Measurements from ENCODE around the gene RBMXL3. TPM values are rescaled to one million over a fixed set of nuclear protein-coding genes. Genes with fewer than 3 reads are reported as not detected.
"Not testable (repeated sequence)": the region's sequence is repeated elsewhere in the genome, so short reads cannot be mapped to it uniquely, and the experiment has no call there.

Gene RBMXL3
- total and polyA plus RNA-seq, 7 donors, result not detected

DNA sequence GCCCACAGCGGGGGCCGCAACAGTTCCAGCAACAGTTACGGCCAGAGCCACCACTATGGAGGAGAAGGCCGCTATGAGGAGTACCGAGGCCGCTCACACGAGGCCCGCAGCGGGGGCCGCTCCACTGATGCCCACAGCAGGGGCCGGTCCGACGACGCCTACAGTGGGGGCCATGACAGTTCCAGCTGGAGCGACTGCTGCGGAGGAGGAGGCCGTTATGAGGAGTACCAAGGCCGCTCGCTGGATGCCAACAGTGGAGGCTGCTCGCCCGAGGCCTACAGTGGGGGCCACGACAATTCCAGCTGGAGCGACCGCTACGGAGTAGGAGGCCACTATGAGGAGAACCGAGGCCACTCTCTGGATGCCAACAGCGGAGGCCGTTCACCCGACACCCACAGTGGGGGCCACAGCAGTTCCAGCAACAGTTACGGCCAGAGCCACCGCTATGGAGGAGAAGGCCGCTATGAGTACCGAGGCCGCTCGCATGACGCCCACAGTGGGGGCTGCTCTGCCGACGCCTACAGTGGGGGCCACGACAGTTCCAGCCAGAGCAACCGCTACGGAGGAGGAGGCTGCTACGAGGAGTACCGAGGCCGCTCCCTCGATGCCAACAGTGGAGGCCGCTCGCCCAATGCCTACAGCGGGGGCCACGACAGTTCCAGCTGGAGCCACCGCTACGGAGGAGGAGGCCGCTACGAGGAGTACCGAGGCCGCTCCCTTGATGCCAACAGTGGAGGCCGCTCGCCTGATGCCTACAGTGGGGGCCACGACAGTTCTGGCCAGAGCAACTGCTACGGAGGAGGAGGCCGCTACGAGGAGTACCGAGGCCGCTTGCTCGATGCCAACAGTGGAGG, 1.7 kb downstream of the RBMXL3 start:
- peaks cover 5% of the 10 kb centered on the region for H3K9me3 ChIP-seq
- intact Hi-C loops (cut with DNase I), result no loop called here
- TF ChIP-seq, protein P1, sequence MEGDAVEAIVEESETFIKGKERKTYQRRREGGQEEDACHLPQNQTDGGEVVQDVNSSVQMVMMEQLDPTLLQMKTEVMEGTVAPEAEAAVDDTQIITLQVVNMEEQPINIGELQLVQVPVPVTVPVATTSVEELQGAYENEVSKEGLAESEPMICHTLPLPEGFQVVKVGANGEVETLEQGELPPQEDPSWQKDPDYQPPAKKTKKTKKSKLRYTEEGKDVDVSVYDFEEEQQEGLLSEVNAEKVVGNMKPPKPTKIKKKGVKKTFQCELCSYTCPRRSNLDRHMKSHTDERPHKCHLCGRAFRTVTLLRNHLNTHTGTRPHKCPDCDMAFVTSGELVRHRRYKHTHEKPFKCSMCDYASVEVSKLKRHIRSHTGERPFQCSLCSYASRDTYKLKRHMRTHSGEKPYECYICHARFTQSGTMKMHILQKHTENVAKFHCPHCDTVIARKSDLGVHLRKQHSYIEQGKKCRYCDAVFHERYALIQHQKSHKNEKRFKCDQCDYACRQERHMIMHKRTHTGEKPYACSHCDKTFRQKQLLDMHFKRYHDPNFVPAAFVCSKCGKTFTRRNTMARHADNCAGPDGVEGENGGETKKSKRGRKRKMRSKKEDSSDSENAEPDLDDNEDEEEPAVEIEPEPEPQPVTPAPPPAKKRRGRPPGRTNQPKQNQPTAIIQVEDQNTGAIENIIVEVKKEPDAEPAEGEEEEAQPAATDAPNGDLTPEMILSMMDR (IDR thresholded peaks at IDR 0.05), result no peak
- no peaks in the 10 kb centered on the region for H3K4me1 ChIP-seq
- H3K4me3 ChIP-seq, result no peak overlapping the region
- no peaks in the 10 kb centered on the region for H3K36me3 ChIP-seq (ENCODE audit: insufficient read depth in 1 of 2, low read depth in 1 of 2)
- no peaks in the 10 kb centered on the region for H3K27me3 ChIP-seq (ENCODE audit: insufficient read depth in 3 of 3, low read length in 2 of 3)
- H3K27ac ChIP-seq, result no peak overlapping the region
- no peak for ATAC-seq
- WGBS, 3 donors, result 95 to 96% (median 96%) methylated on average over 50 to 64 of the region's 64 CpGs
- DNase-seq, result peak in 1 of 2 donors; percentile 39

DNA sequence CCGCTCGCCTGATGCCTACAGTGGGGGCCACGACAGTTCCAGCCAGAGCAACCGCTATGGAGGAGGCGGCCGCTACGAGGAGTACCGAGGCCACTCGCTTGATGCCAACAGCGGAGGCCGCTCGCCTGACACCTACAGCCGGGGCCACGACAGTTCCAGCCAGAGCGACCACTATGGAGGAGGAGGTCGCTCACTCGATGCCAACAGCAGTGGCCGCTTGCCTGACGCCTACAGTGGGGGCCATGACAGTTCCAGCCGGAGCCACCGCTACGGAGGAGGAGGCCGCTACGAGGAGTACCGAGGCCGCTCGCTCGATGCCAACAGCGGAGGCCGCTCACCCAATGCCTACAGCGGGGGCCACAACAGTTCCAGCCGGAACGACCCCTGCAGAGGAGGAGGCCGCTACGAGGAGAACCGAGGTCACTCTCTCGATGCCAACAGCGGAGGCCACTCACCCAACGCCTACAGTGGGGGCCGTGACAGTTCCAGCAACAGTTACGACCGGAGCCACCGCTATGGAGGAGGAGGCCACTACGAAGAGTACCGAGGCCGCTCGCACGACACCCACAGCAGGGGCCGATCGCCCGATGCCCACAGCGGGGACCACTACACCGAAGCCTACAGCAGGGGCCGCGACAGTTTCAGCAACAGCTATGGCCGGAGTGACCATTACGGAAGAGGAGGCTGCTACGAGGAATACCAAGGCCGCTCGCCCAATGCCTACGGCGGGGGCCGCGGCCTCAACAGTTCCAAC, 2.5 kb downstream of the RBMXL3 start:
- no peaks in the 10 kb centered on the region for H3K4me1 ChIP-seq
- no peak overlapping the region for H3K27ac ChIP-seq
- H3K36me3 ChIP-seq (ENCODE audit: insufficient read depth in 1 of 2, low read depth in 1 of 2), result no peaks in the 10 kb centered on the region
- TF ChIP-seq, protein P1 (IDR thresholded peaks at IDR 0.05), result no peak
- peaks cover 0 to 4% (median 0%) of the 10 kb centered on the region in 3 donors for H3K27me3 ChIP-seq (ENCODE audit: insufficient read depth in 3 of 3, low read length in 2 of 3)
- peak in 1 of 2 donors; percentile 37 for DNase-seq
- peaks cover 5% of the 10 kb centered on the region for H3K9me3 ChIP-seq
- no peak for ATAC-seq
- H3K4me3 ChIP-seq, result no peak overlapping the region
- intact Hi-C loops (cut with DNase I), result no loop called here
- 95 to 97% (median 95%) methylated on average over 42 to 64 of the region's 64 CpGs for WGBS, 3 donors

DNA sequence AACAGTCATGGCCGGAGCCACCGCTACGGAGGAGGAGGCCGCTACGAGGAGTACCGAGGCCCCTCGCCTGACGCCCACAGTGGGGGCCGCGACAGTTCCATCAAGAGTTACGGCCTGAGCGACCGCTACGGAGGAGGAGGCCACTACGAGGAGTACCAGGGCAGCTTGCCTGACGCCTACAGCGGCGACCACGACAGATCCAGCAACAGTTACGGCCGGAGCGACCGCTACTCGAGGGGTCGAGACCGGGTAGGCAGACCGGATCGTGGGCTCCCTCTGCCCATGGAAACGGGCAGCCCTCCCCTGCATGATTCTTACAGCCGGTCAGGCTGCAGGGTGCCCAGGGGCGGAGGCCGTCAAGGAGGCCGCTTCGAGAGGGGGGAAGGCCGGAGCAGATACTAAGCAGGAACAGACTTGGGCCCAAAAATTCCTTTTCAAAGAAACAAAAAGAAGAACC, 3.1 kb downstream of the RBMXL3 start:
- H3K36me3 ChIP-seq (ENCODE audit: insufficient read depth in 1 of 2, low read depth in 1 of 2), result no peaks in the 10 kb centered on the region
- ATAC-seq (no peak), DNase-seq (peak in 1 of 2 donors; percentile 13)
- H3K9me3 ChIP-seq, result peaks cover 5% of the 10 kb centered on the region
- no peaks in the 10 kb centered on the region for H3K4me1 ChIP-seq
- WGBS, 3 donors, result 91 to 96% (median 92%) methylated on average over 25 to 35 of the region's 35 CpGs
- TF ChIP-seq, protein P1 (IDR thresholded peaks at IDR 0.05), result no peak
- H3K27ac ChIP-seq, result no peak overlapping the region
- peaks cover 0 to 7% (median 0%) of the 10 kb centered on the region in 3 donors for H3K27me3 ChIP-seq (ENCODE audit: insufficient read depth in 3 of 3, low read length in 2 of 3)
- no peak overlapping the region for H3K4me3 ChIP-seq
- intact Hi-C loops (cut with DNase I), result no loop called here

DNA sequence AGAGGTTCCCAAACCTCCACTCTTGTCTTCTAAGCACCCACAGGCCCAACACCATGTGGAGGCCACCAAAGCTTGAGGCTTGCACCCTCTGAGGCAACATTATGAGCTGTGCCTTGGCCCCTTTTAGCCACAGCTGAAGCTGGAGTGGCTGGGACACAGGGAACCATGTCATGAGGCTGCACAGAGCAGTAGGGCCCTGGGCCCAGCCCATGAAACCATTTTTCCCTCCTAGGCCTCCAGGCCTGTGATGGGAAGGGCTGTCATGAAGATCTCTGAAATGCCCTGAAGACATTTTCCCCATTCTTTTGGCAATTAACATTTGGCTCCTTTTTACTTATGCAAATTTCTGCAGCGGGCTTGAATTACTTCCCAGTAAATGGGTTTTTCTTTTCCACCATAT, 14.8 kb downstream of the RBMXL3 start:
- 65 to 100% (median 93%) methylated on average over 1 of the region's 1 CpG for WGBS, 3 donors
- Histone ChIP-seq H3K27me3 (ENCODE audit: insufficient read depth in 3 of 3, low read length in 2 of 3) (peaks cover 0 to 12% (median 0%) of the 10 kb centered on the region in 3 donors), H3K36me3 (ENCODE audit: insufficient read depth in 1 of 2, low read depth in 1 of 2) (no peaks in the 10 kb centered on the region), H3K4me3 (no peak overlapping the region), H3K4me1 (no peaks in the 10 kb centered on the region), H3K9me3 (peaks cover 20% of the 10 kb centered on the region), H3K27ac (no peak overlapping the region)
- ATAC-seq (no peak), DNase-seq (no peak)
- TF ChIP-seq, protein P1 (IDR thresholded peaks at IDR 0.05), result no peak
- intact Hi-C loops (cut with DNase I), result no loop called here

DNA sequence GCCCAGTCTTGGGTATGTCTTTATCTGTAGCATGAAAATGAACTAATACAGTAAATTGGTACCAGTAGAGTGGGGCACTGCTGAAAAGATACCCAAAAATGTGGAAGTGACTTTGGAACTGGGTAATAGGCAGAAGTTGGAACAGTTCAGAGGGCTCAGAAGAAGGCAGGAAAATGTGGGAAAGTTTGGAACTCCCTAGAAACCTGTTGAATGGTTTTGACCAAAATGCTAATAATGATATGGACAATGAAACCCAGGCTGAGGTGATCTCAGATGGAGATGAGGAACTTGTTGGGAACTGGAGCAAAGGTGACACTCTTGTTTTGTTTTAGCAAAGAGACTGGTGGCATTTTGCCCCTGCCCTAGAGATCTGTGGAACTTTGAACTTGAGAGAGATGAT, 20.3 kb downstream of the RBMXL3 start:
- H3K4me1 ChIP-seq; H3K9me3 ChIP-seq; H3K4me3 ChIP-seq; H3K27ac ChIP-seq; ATAC-seq; intact Hi-C loops (cut with DNase I); DNase-seq; H3K36me3 ChIP-seq (ENCODE audit: insufficient read depth in 1 of 2, low read depth in 1 of 2): not testable (repeated sequence)
- peaks cover 0 to 23% (median 0%) of the 10 kb centered on the region in 3 donors for H3K27me3 ChIP-seq (ENCODE audit: insufficient read depth in 3 of 3, low read length in 2 of 3)

Measured in psoas muscle (tissue), 8 donors.